C4-2B (cell line): ENCODE data around the gene TMEM215.

Experiments used
- ZFX ChIP-seq: fragments of 450-650 bp; IDR thresholded peaks from 2 replicates; pipeline ENCODE4 v1.6.1; 2017
- TF ChIP-seq, protein P1 (sequence below): fragments of 450-650 bp; conservative IDR thresholded peaks from 2 replicates; pipeline ENCODE4 v1.5.1; 2017; ENCODE audit warnings: mild to moderate bottlenecking

DNA sequence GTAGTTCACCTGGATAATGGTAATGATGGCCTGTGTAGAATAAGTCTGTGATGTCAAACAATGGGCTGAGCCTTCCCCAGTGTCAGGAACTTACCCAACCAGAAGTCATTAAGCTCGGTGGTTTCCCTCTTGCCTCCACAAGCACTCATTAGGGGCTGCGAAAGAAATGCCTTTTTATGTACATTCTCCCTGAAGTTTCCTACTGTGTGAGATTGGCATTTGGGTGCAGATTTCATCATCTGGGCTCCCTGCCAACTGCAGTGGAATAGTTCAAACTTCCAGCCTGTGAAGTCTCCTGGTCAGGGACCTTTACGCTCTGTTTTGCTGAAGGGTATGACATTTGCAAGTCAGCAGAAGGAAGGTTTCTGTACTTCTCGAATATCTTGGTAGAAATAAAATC, 41.6 kb upstream of the TMEM215 start:
- TF ChIP-seq, protein P1, sequence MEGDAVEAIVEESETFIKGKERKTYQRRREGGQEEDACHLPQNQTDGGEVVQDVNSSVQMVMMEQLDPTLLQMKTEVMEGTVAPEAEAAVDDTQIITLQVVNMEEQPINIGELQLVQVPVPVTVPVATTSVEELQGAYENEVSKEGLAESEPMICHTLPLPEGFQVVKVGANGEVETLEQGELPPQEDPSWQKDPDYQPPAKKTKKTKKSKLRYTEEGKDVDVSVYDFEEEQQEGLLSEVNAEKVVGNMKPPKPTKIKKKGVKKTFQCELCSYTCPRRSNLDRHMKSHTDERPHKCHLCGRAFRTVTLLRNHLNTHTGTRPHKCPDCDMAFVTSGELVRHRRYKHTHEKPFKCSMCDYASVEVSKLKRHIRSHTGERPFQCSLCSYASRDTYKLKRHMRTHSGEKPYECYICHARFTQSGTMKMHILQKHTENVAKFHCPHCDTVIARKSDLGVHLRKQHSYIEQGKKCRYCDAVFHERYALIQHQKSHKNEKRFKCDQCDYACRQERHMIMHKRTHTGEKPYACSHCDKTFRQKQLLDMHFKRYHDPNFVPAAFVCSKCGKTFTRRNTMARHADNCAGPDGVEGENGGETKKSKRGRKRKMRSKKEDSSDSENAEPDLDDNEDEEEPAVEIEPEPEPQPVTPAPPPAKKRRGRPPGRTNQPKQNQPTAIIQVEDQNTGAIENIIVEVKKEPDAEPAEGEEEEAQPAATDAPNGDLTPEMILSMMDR = no peak
- no peak for TF ChIP-seq ZFX
